Gastrocnemius medialis (tissue), 4 donors: ENCODE data around the gene APLNR.

Experiments
- CTCF ChIP-seq, 5 experiments: fragments of 450-650 bp in 3 of 5; fragments of 200-600 bp in 2 of 5; sonication (generic) in 2 of 5; IDR thresholded peaks in 4 of 5; conservative IDR thresholded peaks in 1 of 5; 1 replicate in 4 of 5; 2 replicates in 1 of 5; pipeline ENCODE4 v1.5.1; 2016 to 2019; ENCODE audit warnings: antibody characterized with exemption in 5 of 5, mild to moderate bottlenecking in 3 of 5, moderate library complexity in 3 of 5
- POLR2A ChIP-seq, 2 donors: fragments of 450-650 bp; IDR thresholded peaks; one replicate each; pipeline ENCODE4 v1.6.1; 2017; ENCODE audit warnings: antibody characterized with exemption in 2 of 2, mild to moderate bottlenecking in 2 of 2, moderate library complexity in 2 of 2

GRCh38 chr11:57205041-57205641, 31.9 kb downstream of the APLNR start:
- peak in 1 of 5 experiments; percentile 14 for TF ChIP-seq CTCF (IDR thresholded peaks at IDR 0.05 in 4 of 5, conservative IDR thresholded peaks at IDR 0.05 in 1 of 5)
- no peak for TF ChIP-seq POLR2A (IDR thresholded peaks at IDR 0.05)
